CD4-positive, alpha-beta T cell treated with Interleukin-4 for 4 hours (primary cell): Measurements from ENCODE around the gene TENM4.

Source experiments
- DNase-seq: peaks from one replicate; pipeline ENCODE4 v3.0.0-alpha.2; 2020

Gene TENM4

DNA sequence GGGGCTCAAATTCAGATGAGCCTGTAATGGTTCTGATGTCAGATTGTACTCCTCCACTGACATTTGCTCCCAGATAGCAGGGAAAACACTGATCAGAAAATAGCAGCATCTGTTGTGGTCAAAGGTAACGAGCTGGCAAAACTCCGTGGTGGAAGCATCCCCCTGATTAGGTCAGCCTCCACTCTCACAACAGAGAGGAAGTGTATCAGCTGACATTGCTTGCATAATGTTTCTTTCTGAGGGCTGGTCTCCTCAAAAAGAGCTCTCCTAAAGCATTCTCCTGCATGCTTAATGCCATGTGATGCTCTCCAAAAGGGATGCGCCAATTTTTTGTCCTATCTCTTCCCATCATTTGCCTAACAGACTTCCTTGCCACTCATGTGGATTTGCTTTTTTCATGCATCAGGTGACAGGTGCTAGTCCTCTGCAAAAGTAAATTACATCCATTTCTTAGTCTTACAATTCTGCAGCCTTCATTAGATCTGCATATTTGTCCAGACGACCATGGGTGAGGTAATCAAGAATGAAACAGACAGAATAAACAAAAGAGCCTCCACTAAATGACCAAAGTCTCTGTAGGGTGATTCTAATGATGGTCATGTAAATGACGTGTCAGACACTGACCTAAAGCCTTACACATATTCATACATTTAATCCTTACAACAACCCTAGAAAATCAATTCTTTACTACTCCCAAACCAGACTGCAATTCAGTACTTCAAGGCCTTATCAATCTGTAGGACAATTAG, 6.4 kb upstream of the TENM4 start:
- no peak for DNase-seq

GRCh38 chr11:79444923-79445322, 4.1 kb upstream of the TENM4 start:
- no peak for DNase-seq

DNA sequence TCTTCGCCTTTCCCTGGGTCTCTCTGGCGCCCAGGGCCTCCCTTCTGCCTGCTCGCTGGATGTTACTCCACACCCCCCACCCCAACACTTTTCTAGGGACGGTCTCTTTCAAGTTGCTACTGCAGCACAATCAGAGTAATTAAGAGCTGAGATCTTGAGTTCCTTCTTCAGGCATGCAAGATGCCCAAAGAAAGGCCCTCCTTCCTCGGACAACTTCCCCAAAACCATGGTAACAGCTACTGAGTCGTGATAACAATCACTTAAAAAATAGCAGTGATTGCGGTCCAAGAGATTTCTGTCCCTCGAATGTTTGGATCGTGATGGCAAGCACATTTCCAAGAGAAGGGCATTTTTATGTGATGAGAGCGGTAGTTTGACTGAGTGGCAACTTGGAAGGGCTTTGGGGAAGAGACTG, 638 bp upstream of the TENM4 start:
- DNase-seq: no peak

GRCh38 chr11:79439886-79440570, 802 bp downstream of the TENM4 start:
- no peak for DNase-seq

- DNase-seq: no peak
Measured at GRCh38 chr11:79439410-79439885, 1.4 kb downstream of the TENM4 start.

DNA sequence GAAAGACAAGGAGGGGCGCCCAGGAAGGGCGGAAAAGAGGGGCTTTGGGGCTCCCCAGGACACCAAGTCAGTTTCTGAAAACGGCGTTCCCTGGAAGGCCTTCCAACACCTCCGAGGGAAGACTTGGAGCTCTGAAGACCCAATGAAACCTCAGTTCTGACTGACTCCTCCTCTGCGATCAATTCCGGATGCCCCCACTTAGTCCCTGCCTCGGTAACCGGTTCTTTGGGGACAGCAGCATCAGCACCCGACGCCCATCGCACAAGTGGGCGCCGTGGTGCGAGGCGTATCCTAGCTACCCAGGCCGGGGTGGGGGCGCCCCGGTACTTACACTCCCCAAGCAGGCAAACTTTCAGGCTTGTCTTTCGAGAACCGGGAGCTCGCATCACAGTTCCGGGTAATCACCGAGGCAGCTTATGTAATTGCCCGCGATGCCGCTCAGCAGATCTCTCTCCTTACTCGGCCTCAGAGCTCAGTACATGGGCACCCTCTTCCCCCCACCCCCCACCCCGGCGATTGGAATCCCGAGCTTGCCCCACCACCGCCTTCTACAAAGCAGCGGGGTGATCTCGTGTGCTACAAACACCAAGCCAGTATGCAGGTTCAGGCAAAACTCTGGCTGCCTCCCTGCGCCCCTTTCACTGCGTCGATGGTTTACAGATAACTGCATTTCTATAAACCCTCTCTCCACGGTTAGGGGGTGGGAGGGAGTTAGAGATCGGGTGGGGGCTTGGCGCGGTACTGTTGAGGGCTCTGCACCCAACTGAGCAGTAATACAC, 2.0 kb downstream of the TENM4 start:
- DNase-seq: no peak

GRCh38 chr11:79437981-79438630, 2.7 kb downstream of the TENM4 start:
- no peak for DNase-seq

DNA sequence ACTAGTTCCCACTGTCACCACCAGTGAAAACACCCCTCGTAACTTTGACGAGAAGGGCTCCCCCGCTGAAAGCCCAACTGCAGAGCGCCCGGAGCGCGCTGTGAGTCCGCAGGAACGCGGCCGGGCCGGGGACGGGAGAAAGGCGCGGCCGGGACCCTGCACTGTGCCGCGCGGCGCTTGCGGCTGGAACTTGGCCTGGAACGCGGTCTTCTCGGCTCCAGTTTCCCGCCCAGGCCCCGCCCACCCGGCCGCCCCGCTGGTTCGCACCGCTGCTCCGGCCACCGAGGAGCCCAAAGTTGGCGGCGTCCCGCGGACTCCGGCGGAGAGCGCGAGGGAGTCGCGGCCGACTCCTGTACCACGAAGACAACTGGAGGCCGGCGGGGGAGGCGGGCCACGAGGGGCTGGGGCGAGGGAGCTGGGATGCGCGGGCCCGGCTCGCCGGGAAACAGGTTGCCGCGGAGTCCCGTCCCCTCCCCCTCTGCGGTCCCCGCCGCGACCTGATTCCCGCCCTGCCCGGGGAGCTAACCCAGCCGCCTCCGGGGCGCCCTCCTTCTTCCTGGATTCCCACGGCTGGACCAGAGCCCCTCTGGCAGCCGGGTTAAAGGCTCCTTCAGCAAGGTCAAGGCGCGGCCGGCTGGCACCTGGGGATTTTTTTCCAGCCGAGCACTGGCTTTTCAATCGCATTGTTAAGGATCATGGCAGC, 3.4 kb downstream of the TENM4 start:
- DNase-seq: no peak

- DNase-seq: no peak
Measured at GRCh38 chr11:79436919-79437277, 3.9 kb downstream of the TENM4 start.

DNA sequence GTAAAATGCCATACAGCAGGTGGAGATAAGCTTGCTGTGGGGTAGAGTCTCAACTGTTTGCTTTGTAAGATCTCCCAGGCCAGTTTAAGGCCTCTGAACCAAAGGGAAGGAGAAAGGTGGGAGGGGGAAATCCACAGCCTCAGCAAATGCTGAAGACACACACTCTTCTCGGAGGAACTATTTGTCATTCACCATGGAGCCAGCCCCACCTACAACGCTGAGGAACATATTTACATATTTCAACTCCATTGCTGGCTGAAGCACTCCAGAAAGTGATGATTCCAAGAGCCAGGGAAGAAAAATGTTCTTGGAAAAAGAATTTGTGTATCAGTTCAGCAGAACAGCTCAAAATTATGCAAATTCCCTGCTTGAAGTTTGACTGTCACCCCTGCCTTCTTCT, 6.5 kb downstream of the TENM4 start:
- no peak for DNase-seq

DNA sequence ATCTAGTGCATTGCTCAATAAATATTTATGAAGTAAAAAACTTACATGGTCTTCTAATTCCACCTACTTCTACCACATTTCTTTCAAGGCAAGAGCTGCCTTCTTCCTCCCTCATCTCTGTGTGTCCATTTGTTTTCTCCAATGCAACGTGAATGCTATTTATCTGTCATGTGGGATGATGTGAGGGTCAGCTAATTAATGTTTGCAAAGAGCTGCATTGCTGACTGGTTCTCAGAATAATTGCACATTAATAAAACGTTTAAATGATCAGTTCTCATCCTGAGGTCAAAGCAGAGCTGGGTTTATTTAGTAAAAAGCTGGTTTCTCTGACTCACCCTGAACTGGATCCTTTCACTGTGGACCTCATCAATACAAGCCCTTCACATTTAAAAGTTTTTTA, 8.7 kb downstream of the TENM4 start:
- no peak for DNase-seq

DNA sequence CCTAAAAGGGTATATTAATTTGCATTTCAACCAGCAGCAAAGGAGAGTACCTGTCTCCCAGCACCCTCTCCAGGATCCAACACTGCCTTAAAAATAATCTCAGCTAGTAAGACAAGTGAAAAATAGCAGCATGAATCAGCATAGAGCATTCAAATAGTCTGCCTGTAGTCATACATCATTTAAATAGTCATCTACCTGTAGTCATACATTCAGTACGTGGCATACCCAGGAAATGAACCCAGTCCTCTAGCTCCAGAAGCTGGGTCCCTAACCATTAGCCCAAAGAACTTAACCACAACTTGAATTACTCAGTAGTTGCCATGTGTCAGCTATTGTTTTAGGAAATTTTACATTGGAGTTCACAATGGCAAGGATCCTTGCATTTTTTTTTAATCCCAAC, 9.3 kb downstream of the TENM4 start:
- DNase-seq: no peak

DNA sequence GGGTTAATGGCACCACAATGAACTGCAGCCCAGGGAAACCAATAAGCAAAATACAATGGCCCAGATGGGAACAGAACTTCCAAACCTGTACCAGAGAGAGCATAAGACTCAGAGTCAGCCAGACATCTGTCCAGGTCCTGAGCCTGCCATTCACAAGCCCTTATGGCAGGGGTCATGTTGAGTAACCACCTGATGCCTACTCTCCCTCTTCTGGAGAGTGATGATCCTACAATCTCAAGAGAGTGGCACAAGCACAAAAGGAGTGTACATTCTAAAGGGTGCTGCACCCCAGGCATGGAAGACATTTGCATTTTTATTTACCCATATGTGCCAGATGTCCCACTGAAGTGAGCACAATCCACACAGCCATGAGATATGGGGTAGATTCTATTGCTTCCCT, 10.6 kb downstream of the TENM4 start:
- no peak for DNase-seq

DNA sequence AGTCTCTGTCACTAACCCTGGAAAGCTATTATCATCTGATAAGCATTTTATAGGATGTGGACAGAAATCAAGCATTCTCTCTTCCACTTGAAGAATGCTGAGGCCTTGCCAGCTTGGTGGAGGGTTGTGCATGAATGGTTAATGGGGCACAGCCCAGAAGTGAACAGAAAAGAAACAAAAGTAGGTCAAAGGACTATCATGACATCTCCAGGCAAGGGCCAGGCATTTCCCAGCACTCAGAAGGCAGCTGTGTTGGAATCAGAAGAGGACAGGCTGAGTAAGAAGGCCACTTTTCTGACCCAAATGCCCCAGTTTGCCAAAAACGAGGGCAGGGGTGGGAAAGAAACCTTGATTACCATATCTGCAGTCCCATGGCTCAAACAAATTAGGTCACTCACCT, 12.4 kb downstream of the TENM4 start:
- no peak for DNase-seq

DNA sequence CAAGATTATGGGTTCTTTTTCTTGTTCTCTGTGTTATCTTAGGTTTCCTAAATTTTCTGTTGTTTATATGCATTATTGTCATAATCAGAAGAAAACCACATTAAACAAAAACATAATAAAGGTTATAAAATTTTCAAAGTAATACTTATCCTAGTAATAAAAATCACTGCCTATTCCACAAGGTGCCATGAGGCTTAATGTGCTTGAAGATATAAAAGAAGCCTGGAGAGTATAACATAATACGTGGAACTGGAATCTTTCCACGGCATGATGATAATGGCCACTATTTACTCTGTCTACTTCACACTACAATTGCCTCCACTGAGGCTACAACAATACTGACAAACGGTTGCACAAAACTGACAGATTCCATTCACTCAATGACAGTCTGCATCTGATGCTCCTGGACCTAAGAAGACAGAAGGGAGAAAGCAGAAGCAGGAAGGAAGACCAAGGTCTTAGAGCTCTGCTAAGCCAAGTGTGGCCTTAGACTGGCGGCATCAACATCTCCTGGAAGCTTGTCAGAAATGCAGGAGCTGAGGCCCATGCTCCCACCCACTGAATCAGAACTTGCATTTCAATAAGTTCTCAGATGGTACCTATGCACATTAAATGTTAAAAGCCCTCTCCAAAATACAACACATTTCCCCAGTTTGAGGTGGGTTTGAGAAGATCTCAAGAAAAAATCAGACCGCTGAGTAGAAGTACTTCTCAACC, 13.1 kb downstream of the TENM4 start:
- no peak for DNase-seq

GRCh38 chr11:79427126-79427525, 13.7 kb downstream of the TENM4 start:
- DNase-seq: no peak

DNA sequence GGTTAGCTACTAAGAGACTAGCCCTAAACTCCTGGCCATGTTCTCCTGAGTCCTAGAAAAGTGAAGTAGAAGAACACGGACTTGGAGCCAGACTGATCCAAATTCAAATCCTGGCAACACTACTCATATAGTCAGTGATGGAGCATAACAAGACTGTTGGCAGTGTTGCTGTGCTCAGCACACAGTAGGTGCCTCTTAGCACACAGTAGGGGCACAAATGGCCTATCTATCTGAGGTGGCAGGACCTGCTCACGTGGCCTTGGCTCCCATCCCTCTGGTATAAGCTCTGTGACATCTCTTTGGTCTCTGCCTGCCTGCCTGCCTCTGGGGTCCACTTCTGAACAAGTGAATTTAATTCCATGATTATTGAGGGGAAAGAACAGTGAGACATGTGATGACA, 15.4 kb downstream of the TENM4 start:
- no peak for DNase-seq

DNA sequence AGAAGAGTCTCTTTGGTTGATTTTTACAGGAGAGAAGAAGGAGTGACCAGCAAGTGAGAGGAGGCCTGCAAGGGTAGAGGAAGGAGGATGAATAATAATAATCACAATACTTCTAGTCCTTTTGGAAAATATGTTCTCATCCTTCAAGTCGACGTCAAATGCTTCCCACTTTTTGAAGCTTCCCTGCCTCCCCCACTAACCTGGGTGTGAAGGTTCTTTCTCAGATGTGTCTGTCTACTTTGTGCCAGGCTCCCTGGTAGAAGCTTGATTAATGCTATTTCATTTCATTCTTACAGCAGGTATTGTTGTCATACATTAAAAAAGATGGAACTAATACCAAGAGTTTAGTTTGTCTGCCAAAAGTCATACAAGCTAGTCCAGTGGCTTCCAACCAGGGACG, 17.1 kb downstream of the TENM4 start:
- DNase-seq: no peak

- no peak for DNase-seq
Measured at GRCh38 chr11:79422866-79423265, 18.0 kb downstream of the TENM4 start.

DNA sequence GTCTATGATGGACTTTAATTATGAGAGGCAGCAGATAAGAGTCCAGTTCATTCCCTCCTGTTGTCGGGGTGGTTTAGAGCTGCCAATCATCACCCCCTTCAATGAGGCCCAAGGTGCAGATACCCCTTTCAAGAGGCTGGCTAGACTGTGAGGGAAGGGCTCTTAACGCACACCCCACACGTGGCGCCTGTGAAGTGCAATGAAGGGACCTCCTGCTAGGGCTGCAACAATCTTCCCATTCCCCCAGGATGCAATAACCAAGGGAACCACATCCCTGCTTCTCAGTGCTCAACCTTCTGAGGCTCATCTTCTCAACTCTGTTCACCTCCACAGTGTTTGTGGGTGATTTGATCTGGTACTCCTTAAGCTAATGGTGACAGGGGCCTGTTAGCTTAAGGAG, 19.0 kb downstream of the TENM4 start:
- no peak for DNase-seq

GRCh38 chr11:79419120-79419519, 21.7 kb downstream of the TENM4 start:
- DNase-seq: no peak

DNA sequence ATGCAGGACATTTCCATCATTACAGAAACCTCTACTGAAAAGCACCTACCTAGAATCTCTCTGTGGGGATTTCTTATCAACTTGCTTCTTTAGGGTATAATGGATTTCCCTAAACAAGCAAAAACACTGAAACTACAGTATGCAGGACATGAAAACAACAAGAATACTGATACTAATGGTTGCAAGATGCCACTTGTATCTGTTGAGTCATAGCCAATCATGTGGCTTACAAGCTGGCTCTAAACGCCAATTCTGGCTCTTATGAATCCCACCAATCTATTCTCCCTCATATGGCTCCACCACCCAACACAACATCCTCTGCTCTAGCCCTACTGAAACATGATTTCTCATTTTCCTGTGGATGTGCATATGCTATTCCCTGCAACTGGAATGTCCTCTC, 22.6 kb downstream of the TENM4 start:
- DNase-seq: no peak
